Upper lobe of right lung (tissue), 1 donor: Measurements from ENCODE around the gene KCNMA1. TPM values are rescaled to one million over a fixed set of nuclear protein-coding genes. Genes with fewer than 3 reads are reported as not detected.
A peak's percentile ranks its signal among the peaks of the same experiment; 100 is the strongest.

Experiments
- ATAC-seq: fragments of 200-7000 bp; cut with Tn5 transposase; one replicate; pipeline ENCODE4 v1.9.1; 2020; ENCODE audit warnings: mild to moderate bottlenecking, moderate library complexity
- DNase-seq: peaks from one replicate; pipeline ENCODE4 v3.0.0-alpha.2; 2020
- H3K27ac ChIP-seq: fragments of 200-600 bp; one replicate; pipeline ENCODE4 v1.8.0; 2022
- H3K27me3 ChIP-seq: fragments of 200-600 bp; one replicate; pipeline ENCODE4 v1.8.0; 2022; ENCODE audit warnings: mild to moderate bottlenecking
- H3K36me3 ChIP-seq: fragments of 200-600 bp; one replicate; pipeline ENCODE4 v1.8.0; 2022
- H3K4me1 ChIP-seq: fragments of 200-600 bp; one replicate; pipeline ENCODE4 v1.8.0; 2022
- H3K4me3 ChIP-seq: fragments of 200-600 bp; one replicate; pipeline ENCODE4 v1.8.0; 2022; ENCODE audit warnings: mild to moderate bottlenecking
- H3K9me3 ChIP-seq: fragments of 200-600 bp; one replicate; pipeline ENCODE4 v1.8.0; 2022
- intact Hi-C: fragments of 100-400 bp; cut with DNase I; formaldehyde crosslinking; loops from one replicate; pipeline ENCODE4 v1.11.0; 2022
- total RNA-seq: library from RNA; stranded (reverse); fragmentation: NEBNext Ultra II Directional; extraction: Animal tissue kit (Norgen Biotek cat#: 25700); gene quantifications from one replicate; pipeline ENCODE4 v1.2.1, GENCODE V29; 2021
- TF ChIP-seq, protein P1 (sequence below): fragments of 200-600 bp; IDR thresholded peaks from one replicate; pipeline ENCODE4 v1.8.0; 2022; ENCODE audit warnings: antibody characterized with exemption
- donor health status: DM: no; HTN: yes; CAD: no; lungs with severe emphysema.

Gene KCNMA1
- total RNA-seq, 1 donor from 2014 or later = 26.3 TPM

DNA sequence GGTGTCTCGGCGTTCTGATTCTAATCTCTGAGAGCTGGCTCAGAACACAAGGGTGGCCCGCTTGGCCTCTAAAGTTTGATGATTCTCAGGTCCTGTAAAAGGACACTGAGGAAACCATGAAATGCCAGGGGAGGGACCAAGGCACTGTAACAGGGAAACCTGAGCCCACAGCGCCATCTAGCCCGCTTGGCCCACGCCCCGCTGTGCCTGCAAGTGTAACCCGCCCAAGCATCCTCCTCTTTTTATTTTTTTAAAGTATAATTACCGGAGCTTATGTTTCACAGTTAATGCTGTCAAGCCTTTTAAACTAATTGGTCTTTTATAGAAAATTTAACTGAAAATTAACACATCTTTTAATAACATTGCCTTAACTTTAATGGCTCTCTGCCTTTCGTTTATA, 734.7 kb downstream of the KCNMA1 start:
- Histone ChIP-seq H3K4me1 (no peaks in the 10 kb centered on the region), H3K9me3 (no peaks in the 10 kb centered on the region), H3K4me3 (no peak overlapping the region), H3K27ac (no peak overlapping the region), H3K36me3 (no peaks in the 10 kb centered on the region), H3K27me3 (no peaks in the 10 kb centered on the region)
- DNase-seq (no peak), ATAC-seq (peak; percentile 50)
- TF ChIP-seq, protein P1, sequence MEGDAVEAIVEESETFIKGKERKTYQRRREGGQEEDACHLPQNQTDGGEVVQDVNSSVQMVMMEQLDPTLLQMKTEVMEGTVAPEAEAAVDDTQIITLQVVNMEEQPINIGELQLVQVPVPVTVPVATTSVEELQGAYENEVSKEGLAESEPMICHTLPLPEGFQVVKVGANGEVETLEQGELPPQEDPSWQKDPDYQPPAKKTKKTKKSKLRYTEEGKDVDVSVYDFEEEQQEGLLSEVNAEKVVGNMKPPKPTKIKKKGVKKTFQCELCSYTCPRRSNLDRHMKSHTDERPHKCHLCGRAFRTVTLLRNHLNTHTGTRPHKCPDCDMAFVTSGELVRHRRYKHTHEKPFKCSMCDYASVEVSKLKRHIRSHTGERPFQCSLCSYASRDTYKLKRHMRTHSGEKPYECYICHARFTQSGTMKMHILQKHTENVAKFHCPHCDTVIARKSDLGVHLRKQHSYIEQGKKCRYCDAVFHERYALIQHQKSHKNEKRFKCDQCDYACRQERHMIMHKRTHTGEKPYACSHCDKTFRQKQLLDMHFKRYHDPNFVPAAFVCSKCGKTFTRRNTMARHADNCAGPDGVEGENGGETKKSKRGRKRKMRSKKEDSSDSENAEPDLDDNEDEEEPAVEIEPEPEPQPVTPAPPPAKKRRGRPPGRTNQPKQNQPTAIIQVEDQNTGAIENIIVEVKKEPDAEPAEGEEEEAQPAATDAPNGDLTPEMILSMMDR = no peak
- intact Hi-C loops = no loop called here

DNA sequence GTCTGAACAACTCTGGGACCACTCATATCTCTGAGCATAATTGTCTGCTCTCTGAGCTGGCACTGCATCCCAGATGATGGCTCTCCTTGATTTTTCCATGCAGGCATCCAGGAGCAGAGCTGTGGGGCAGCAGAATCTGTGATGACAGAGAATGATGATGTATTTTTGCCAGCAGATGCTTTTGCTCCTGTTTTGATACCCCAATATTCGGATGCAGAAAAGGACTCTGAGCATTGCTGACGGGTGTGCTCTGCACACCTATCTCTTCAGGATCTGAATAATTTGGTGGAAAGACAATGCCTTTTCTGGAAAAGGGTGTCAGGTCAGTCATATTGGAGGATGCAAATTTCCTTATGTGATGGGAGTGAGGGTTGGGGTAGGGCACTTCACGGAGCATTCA, 735.9 kb downstream of the KCNMA1 start:
- no peak for ATAC-seq
- no peak overlapping the region for H3K4me3 ChIP-seq
- TF ChIP-seq, protein P1 = no peak

DNA sequence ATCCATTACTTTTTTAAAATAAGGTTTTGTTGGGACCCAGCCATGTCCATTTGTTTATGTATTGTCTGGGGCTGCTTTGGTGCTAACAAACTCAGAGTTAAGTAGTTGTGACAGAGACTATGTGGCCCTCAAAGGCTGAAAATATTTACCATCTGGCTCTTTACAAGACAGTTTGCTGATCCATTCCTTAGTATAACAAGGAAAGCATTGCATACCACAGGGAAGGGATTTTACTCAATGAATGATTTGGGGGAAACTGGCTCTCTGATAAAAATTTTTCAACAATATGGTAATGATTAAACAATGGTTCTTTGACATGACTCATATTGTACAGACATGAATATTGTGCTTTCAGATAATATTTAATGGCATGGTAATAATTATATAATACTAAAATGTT, 738.1 kb downstream of the KCNMA1 start:
- no peak for ATAC-seq
- Histone ChIP-seq H3K9me3 (no peaks in the 10 kb centered on the region), H3K4me3 (no peak overlapping the region), H3K27me3 (no peaks in the 10 kb centered on the region), H3K36me3 (no peaks in the 10 kb centered on the region), H3K4me1 (no peaks in the 10 kb centered on the region), H3K27ac (no peak overlapping the region)
- intact Hi-C loops = no loop called here
- TF ChIP-seq, protein P1 = no peak
- no peak for DNase-seq

More for the DNA sequence above, 735.9 kb downstream of the KCNMA1 start:
- Histone ChIP-seq H3K27me3 (no peaks in the 10 kb centered on the region), H3K4me1 (no peaks in the 10 kb centered on the region), H3K27ac (no peak overlapping the region), H3K9me3 (no peaks in the 10 kb centered on the region), H3K36me3 (no peaks in the 10 kb centered on the region)
- intact Hi-C loops = no loop called here
- no peak for DNase-seq

DNA sequence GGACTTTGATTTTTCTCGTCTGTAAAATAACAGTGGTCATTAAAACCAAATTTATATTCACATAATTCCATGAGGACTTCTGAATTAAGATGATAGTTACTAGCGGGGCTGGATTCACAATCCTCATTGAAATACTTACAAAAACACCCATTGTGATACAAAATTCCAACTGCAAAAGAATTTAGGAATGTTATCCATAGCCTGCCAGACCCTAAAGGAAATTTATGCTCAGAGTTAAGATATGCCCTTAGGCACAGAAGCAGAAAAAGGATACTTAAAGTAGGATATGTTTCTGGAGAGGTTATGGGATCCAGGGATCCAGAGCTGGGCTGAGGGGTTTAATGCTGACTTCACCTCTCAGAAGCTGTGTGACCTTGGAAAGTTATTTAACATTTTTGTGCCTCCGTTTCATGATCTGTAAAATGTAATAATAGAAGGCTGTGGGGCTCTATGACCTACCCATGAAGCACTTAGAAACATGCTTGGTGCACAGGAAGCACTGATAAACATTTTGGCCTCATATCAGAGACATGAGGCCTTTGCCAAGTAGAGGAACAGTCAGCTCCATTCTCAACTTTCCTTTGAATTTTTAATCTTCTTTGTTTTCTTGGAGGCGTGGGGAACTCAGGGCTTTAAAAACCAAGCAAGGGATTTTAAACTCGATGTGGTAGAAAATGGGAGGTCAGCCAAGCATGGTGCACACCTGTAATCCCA, 744.7 kb downstream of the KCNMA1 start:
- Histone ChIP-seq H3K4me3 (no peak overlapping the region), H3K27me3 (no peaks in the 10 kb centered on the region), H3K4me1 (no peaks in the 10 kb centered on the region), H3K36me3 (no peaks in the 10 kb centered on the region), H3K27ac (no peak overlapping the region), H3K9me3 (no peaks in the 10 kb centered on the region)
- intact Hi-C loops = no loop called here
- TF ChIP-seq, protein P1 = no peak
- DNase-seq (no peak), ATAC-seq (no peak)

DNA sequence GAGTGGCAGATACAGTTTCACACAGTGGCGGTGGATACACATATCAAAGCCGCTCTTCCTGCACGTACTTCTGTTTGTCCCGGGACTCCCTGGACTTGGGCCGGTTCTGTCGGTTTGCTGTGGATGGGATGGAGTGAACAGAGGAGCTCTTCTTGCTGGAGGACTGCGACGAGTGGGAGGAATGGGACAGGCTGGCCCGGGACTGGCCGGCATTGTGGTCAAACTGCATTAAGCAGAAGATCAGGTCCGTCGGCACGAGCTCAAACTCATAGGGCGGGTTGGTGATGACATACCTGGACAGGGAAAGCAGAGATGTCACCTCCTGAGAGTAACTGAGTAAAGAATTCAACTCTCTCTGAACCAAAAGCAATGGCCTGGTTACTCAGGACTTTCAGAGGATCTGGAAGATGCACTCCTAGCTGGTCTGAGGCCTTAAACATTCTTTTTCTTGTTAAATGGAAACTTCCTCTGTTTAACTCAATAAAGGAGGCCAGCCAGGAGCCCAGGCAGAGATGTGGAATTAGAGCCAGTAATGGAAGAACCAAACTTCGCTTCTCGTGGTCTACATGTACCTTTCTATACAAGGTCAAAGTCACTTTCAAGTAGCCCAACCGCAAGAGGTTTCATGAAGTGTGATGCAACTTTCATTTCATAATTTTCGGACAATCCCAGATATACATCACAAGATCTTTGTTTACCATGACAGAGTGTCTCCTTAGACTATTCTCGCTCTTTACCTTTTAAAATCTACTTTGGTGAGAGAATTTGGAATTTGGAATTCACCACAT, 750.2 kb downstream of the KCNMA1 start:
- TF ChIP-seq, protein P1 = no peak
- Histone ChIP-seq H3K27me3 (no peaks in the 10 kb centered on the region), H3K4me3 (no peak overlapping the region), H3K36me3 (no peaks in the 10 kb centered on the region), H3K27ac (no peak overlapping the region), H3K9me3 (no peaks in the 10 kb centered on the region), H3K4me1 (no peaks in the 10 kb centered on the region)
- no peak for DNase-seq
- ATAC-seq = no peak
- intact Hi-C loops = no loop called here
